HG03175 (cell line): ENCODE measurements around the gene CNIH3.

ENCODE experiments used
- ATAC-seq: cut with Tn5 transposase; IDR thresholded peaks from one replicate; pipeline ENCODE4 v1.9.1; 2021; ENCODE audit warnings: mild to moderate bottlenecking, moderate library complexity; ENCODE audit not compliant: unreplicated experiment

The CNIH3 gene

DNA sequence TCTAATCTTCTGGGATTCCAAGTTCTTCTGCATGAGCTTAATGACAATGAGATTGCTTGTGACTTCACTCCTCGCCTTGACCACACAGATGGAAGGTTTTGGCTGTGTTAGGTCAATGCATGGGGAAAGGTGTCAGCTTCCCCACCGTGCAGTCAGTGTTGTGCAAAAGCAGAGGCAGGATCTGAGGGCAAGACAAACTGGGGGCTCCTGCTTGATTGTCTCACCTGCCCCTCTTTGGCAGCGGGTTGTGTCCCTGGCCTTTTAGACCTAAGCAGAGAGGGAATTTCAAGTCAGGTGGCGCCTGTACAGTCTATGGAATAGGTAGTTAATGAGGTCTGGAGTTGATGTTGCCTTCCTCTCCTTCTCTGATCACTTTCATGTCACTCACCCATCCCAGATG, 150.1 kb downstream of the CNIH3 start:
- ATAC-seq: no peak

DNA sequence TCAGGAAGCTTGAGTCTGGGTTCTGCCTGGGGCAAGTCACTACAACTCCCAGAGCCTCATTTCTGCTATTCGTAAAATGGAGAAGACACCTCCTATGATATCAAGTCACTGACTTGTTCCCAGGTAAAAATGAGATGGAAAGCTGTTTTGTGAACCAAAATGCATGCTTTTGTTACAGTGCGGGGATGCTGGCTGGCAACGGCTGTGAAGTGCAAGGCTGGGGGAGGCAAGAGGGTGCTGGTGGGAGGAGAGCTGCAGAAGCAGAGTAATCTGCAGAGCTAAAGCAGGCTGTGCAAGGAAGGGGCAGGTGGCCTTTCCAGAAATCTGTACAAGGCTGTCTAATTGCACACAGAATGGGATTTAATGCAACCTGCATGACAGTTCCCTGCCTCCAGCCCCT, 150.9 kb downstream of the CNIH3 start:
- ATAC-seq: no peak

DNA sequence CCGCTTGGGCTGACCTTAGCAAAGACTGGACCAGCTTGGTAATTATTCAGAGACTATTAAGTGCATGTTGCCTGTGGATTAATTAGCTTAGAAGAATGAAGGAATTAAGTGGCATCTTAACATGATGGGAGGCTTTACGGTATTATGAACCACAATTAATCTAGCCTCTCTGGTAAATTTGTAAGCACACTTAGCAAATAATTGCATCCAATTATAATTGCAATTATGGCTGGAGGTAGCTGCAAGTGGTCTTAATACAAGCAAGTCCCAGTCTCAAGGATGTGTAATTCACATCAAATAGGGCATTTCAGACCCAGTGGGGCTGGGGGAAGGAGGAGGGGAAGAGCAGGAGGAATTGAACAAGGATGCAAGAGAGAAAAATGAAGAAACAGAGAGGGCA, 151.6 kb downstream of the CNIH3 start:
- no peak for ATAC-seq

DNA sequence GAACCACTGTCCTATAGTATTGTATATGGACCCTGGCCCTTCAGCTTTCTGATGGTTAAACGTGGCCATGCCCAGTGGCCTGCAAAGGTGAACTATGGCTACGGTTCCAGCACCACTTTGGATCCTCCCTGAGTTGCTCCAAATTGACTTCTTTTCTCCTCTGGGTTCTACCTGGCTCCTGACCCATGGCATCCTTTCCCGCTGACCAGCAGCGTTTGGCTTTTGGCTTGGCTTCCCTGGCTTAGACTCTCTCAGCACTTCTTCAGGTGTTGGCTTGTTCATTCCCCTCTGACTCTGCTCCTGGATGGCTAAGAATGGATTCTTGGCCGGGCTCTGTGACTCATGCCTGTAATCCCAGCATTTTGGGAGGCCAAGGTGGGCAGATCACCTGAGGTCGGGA, 152.9 kb downstream of the CNIH3 start:
- ATAC-seq: no peak

DNA sequence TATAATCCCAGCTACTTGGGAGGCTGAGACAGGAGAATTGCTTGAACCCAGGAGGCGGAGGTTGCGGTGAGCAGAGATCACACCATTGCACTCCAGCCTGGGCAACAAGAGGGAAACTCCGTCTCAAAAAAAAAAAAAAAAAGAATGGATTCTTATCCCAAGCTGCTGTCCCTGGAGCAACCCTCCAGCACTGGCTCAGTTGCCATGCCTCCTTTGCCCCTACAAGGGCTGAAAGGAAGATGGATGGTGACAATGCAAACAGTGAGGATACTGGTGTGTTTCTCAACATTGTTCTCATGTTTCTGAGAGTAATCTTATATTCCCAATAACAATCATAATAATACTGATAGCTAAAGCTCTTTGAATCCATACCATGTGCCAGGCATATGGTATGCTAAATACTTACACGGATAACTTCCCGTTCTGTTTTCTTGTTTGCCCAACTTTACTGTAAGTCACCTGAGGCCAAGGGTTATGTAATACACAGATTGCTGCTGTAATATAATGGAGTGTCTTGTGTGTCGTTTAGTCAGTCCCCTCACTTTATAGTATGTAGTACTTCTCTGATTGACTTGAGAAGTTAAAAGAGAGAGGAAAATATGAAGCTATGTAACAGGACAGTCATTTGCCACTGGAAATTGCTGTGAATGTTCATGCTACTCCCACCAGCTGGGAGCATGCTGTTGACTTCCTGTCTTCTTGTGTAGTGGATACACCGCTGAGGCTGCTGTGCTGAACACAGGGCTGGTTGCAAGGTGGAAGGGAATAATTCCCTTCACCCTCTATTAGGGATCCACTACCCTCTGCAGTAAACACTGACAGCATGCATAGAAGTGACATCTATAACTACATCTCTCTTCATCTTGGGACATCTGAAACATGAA, 153.6 kb downstream of the CNIH3 start:
- ATAC-seq: no peak

DNA sequence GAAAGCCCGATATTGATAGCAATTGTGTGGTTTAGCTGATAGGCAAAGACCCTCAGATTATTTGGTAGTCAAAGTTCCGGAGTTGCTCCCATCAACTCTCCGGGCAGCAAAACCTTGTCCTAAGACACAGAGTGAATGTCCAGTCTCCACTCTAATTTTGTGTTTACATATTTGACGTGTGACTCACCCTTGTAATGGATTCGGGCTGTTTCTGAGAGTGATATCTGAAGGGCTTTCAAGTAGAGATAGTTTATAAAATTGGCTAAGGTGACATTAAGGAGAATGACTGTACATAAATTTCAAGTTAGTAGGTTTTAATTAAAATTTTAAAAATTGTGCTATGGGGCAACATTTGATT, 154.2 kb downstream of the CNIH3 start:
- no peak for ATAC-seq

DNA sequence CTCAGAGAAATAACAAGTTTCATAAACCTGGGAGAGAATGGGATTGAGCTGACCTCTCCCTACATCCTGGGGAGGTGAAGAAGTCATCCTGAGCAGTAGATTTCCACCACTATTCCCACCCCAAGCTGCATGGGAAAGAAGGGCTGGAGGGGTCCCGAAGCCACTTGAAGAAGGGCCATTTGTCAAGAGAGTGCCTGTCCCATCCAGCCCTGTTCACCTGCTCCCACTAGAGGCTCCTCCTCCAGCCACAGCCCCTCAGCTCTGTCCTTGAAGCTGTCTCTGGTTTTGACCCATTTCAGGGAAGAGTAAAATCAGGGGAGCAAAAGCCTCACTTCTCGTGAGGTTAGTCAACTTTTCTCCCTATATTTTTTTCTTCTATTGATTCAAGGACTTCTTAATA, 157.5 kb downstream of the CNIH3 start:
- no peak for ATAC-seq

DNA sequence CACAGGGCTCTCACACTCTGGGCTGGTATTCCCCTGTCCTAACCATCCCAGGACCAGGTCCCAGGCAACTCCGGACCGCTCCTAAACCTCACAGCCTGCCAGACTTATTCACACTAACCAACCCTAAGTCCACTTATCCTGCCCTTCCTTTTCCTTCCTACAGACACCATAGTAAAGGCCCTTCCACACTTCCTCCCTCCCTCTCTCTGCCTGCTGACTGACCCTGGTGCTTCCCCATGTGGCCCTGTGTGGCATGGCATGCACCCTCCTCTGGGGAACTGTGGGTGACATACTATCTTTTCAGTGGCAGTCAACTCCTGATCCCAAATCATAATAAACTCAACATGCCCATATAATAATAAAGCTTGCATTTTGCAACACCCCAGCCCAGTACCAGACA, 158.3 kb downstream of the CNIH3 start:
- ATAC-seq: peak; percentile 75

DNA sequence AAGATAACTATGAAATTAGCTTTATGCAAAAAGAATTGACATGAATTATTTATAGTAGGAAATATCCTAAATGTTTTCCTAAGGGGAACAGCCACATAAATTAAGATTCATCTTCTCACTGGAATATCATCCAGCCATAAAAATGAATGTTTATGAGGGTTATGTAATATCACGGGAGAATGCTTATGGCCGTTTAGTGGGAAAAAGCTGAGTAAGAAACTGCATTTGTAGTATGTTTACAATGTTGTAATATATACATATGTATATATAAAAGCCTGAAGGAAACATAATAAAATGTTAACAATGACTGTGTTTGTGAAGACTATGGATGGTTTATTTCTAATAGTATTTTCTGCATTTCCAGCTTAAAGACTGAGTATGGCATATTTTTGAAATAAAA, 161.1 kb downstream of the CNIH3 start:
- no peak for ATAC-seq

DNA sequence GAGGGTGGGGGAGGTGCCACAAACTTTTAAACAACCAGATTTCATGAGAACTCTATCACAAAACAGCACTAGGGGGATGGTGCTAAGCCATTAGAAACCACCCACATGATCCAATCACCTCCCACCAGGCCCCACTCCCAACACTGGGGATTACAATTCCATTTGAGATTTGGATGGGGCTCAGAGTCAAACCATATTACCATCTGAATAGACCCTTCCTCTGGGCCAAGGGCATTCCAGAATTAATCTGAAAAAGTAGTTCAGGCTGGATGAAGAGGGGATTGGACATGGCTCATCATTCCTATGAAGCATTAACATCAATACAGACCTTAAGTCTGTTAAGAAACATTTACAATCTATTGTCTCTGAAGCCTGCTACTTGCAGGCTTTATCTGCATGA, 163.4 kb downstream of the CNIH3 start:
- ATAC-seq: no peak

DNA sequence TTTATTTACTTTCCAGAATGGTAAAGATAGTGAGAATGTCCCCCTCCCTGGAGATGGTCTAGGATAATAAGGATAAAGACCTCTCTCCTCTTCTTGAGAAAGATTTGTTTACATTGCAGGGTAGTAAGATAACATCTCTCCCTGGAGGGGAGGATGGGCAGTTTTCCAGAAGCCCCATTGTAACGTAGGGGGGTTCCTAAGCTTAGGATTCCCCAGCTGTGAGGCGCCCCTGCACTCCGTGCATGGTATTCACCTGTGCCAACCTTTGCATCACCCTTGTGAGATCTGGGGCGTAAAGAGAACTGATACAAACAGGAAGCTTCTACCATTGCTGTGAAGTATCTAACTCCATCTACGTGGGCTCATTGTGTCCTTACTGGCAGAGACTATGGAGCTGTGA, 164.6 kb downstream of the CNIH3 start:
- no peak for ATAC-seq

DNA sequence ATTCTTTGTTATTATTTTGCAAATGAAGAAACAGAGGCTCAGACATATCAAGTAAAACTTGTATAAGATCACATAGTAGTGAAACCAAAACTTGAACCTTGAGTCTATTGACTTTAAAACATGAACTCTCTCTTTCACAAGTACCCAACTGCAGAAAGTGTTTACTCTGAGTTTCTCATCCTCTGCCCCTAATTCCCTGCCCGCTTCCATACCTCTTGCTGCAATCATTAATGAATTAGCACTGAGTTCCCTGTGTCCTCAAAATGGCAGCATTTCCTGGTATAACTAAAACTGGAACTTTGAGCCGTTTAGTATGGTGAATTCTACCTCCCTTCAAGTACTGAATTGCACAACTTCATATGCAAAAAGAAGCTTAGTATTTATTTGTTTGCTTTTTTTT, 165.7 kb downstream of the CNIH3 start:
- ATAC-seq: peak; percentile 55

DNA sequence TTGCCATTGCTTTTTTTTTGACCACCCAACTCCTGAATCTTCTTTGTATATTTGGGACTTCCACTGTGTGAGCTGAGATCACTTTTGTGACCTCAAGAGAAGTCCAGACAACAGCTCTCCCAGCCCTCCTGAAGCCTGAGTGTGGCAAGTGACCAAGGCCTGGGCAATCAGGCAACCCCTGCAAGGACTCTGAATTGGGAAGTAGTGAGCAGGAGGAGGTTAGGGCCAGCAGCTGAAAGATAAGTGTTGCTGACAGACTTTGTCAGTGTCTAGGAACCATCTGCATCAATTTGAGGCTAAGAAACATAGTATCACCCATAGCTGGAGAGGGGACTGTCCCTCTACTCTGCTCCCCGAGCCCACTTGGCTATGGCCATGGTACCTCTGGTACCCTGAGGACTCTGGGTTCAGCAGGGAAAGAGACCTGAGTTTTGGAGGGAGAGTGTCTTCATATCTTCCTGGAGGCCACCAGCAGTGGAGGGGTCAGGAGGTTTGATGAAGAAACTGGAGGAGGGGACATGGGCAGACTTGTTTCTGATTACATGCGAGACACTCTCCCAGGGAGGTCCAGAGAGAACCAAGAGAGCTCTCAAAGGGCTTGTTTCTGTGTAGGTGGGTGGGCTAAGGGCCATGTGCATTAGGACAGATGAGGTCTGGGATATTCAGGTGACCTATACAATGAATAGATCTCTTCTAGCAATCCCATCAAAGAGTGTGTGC, 166.3 kb downstream of the CNIH3 start:
- peak; percentile 8 for ATAC-seq

DNA sequence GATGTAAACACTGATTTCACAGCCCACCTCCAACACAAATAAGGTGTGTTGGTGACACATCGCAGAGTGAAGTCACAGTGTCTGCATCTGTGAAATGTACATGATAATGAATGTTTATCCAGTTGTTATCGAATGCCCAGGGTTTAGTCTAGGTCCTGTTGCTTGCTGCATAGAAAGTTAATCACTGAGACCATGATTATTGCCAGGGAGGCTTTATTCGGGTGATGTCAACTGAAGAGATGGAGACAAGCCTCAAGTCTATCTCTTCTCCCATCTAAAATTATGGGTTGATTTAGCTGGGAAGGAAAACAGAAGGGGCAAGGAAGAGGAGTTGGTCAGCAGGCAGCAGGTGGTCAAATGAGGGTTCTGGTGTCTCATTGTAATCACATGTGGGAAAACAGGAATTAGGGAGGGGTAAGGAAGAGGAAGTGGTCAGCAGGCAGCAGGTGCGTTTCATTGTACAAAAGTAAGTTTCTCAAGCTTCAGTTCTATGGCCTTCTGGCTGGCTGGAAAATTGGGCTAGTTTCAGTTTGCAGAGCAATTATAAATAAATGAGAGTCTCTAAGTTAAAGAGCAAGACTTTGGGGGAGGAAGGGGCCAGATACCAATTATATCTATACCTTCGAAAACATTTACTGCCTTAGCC, 167.0 kb downstream of the CNIH3 start:
- peak; percentile 59 for ATAC-seq

DNA sequence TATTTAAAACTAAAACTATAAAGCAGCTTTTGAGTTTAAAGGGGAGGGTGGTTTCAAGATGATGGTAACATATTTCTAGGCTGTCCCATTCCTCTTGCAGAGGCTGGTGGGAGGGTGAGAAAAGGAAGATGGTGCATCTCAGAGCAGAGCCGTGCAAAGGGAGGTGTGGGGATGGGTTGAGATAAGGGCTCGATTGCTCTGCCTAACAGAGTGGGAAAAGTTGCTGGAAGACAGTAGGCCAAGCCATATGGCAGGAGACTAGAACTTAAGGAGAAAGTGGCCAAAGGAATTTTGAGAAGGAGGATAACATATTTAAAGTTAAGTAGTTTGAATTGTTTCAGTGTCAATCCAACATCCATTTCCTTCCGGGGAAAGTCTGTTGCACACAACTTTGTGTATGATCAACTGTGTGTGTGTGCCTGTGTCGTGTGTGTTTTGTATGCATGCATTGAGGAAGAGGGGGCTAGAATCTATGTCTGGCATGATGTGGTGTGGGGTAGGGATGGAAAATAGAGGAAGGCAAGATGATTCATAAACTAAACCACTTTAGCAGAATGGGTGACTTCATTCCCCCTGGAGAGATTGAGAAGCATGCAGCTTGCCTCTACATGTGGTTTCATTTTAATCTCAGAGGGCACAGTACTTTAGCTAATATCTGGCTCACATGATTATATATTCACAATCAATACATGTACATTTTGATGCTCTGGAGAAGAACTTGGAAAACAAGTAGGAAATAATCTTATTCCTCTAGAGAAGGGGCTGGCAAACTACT, 168.3 kb downstream of the CNIH3 start:
- ATAC-seq: no peak

DNA sequence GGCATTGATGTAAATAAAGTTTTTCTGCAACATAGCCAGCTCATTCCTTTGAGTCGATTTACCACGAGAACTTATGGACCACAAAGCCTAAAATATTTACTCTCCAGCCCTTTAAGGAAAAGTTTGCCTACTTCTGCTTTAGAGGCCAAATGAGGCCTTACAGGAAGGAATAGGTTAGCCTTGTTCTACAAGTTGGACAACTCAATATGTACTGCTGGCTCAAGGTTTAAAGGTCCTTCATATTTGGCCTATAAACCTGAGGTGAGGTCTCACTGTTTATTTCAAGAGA, 168.9 kb downstream of the CNIH3 start:
- no peak for ATAC-seq

DNA sequence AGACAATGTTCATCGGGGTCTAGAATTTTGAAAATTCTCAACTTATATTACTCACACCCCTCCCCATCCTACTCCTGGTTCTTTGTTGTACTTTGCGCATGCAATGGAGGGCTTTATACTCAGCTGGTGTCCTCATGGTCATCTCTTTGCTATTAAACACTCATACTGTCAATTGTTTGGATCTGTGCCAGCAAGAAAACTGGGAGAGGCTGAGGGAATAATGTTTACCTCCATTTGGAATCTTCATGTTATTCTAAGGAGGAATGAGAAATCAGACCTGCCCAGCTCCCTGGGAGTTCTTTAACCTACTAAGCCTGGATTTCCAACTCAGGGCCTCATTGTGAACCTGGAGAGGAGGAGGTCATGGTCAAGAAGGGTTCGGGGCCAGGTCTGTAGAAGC, 169.5 kb downstream of the CNIH3 start:
- no peak for ATAC-seq

DNA sequence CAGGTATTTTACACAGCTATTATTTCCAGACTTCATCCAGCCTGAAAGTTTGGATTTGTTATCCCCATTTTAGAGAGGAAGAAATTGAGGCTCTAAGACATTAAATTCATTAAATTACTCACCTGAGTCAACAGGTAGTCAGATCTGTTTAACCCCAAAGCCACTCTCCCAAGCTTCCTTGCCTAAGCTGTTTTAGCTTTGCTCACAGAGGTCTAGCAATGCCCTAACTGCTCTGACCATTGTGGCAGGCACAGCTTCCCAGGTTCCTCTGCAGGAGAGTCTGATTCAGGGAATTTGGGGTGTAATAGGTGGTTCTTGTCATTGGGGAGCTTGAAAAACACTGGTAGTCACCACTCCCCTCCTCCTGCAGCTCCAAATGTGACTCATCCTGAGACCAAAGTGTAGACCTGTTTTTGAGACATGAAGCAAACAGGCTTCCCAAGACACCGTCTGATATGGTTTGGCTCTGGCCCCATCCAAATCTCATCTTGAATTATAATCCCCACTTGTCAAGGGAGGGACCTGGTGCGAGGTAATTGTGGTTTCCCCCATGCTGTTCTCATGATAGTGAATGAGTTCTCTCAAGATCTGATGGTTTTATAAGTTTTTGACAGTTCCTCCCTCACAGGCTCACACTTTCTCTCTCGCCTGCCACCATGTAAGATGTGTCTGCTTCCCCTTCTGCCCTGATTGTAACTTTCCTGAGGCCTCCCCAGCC, 170.6 kb downstream of the CNIH3 start:
- ATAC-seq: no peak

DNA sequence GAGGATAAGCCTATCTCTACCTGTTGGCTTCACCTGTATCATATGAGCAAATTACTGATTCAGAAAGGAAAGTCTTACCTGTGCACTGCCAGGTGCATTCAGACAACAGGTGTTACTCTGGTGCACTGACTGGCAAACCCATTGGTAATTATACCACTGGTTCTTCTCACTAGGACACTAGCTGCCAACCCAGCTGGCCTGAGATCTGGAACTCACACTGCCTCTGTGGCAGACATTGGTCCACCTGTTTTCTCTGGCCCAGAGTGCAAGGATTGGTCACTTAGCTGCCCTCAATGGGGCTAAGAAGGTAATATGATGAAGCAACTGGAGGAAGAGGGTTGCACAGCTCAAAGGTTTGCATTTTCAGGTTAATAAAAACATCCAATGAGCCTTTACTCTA, 173.2 kb downstream of the CNIH3 start:
- no peak for ATAC-seq
